HG03097 (cell line): Measurements from ENCODE around the gene THADA.
"Not testable (repeated sequence)": the region's sequence is repeated elsewhere in the genome, so short reads cannot be mapped to it uniquely, and the experiment has no call there.

Source experiments
- ATAC-seq: cut with Tn5 transposase; IDR thresholded peaks from one replicate; pipeline ENCODE4 v1.9.1; 2021; ENCODE audit not compliant: unreplicated experiment, low FRiP score

Gene THADA

DNA sequence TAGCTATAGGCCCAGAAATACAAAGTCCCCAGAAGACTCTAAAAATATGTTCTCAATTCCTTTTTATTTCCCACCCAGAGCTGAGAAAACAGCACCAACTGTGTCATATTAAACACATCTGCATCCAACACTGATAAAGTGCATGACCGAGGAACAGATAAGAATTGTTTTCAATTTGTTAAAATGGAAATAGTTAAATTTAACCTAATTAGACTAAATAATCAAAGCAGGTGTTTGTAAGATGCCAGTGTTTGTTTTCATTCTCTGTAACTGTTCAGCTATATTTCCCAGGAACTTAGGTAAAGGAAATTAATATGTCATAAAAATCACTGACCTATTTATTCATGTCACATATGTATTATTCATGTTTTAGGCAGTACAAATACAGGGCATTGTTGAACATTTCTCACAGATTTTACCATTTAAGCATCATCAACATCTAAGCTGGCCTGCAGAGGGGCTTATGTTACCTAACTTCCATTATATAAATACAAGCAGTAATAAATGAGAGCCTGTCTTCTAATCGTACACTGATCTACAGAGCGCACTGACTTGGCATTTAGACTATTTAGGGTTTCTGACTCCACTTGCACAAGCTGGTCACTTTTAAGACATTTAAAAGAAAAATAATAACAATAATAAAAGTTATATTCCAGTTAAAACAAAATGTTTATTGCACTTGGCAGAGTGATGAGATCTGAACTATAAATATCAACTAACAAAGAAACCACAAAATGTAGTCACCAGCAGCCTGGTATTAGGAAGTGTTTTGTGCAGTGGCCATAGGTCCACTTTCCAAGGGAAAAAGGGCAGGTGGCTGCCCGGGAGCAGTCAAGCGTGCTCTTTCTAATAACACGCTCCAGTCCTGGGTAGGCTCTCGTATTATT, 282.8 kb downstream of the THADA start:
- no peak for ATAC-seq

DNA sequence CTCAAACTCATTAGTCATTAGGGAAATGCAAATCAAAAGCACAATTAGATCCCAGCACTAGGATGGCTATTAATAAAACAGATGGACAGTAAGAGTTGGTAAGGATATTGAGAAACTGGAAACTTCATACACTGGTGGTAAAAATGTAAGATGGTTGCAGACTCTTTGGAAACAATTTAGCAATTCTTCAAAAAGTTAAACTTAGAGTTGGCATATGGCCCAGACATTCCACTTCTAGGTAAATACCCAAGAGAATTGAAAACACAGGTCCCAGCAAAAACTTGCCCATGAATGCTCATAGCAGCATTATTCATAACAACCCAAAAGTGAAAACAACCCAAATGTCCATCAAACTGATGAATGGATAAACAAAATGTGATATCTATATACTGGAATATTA, 284.6 kb downstream of the THADA start:
- no peak for ATAC-seq

DNA sequence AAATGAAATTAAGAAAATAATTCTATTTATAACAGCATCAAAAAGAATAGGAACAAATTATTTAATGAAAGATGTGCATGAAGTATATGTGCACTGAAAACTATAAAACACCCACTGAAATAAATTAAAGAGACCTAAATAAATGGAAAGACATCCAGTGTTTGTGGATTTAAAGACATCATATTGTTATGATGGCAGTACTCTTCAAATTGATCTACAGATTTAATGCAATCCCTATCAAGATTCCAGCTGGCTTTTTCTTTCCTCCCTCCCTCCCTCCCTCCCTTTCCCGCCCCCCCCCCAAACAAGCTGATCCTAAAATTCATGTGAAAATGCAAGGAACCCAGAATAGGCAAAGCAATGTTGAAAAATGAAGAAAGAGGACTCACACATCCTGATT, 285.9 kb downstream of the THADA start:
- ATAC-seq = no peak

GRCh38 chr2:43307973-43308372, 287.9 kb downstream of the THADA start:
- no peak for ATAC-seq

DNA sequence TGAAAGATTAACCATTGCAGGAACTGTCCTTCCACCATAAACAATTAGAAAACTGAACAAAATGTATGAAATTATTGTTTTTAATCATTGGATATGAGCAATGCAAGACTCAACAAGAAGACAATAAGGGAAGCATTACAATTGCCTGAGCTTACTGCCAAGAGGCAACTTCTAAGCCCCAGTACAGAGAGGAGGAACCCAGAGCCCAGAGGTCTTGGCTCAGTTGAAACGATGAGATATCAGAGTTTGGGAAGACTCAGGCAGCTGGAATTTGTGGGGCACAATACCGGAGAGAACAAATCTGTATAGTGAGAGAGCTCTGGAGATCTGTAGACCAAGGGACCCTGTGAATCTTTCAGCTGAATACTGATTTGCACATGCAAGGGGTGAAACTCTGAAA, 288.8 kb downstream of the THADA start:
- ATAC-seq = no peak

DNA sequence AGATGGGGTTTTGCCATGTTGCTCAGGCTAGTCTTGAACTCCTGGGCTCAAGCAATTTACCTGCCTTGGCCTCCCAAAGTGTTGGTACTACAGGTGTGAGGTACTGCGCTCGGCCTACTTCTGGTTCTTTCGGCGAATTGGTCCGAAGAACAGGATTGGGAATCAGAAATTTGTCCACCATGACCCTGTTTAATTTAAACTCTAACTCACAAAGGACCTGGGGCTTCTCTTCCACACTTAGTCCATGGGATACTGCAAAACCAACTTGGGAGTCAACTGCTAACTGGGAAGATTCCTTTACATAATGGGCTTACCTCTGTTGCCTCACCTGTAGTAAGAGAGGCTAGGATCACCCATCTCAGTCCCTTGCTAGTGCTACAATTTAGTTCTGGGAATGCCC, 289.6 kb downstream of the THADA start:
- ATAC-seq = no peak

GRCh38 chr2:43305517-43305916, 290.3 kb downstream of the THADA start:
- no peak for ATAC-seq

- no peak for ATAC-seq
Measured at GRCh38 chr2:43305012-43305411, 290.8 kb downstream of the THADA start.

- no peak for ATAC-seq
Measured at GRCh38 chr2:43303889-43304288, 291.9 kb downstream of the THADA start.

GRCh38 chr2:43302961-43303494, 292.8 kb downstream of the THADA start:
- no peak for ATAC-seq

DNA sequence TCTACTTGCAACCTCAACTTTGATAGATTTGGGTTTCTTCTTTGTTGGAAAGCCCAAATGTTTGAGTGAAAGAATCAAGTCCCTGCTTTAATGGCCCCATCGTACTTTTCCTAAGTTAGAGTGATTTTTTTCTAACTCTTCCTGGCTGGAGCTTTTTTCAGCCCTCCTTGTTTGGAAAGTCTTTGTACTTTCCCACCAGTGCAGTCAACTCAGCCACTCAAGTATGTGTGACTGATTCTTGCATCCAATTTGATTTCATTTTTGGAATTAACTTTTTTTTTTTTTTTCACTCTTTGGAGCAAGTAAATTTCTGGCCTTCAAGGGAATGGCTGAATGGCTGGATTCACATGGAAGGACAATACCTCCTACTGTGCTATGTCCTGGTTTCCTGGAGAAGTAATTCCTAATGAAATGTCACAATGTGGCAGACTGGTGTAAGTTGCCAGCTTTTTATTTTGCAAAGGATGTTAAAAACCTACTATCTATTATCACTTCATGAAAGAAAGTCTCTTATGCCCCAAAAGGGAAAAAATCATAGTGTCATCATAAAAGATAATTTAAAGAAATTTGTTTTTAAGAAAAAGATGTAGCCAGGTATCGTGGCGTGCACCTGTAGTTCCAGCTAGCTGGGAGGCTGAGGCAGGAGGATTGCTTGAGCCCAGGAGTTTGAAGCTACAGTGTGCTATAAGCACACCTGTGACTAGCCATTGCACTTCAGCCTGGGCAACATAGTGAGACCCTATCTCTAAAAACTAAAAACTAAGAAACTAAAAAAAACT, 293.5 kb downstream of the THADA start:
- no peak for ATAC-seq

DNA sequence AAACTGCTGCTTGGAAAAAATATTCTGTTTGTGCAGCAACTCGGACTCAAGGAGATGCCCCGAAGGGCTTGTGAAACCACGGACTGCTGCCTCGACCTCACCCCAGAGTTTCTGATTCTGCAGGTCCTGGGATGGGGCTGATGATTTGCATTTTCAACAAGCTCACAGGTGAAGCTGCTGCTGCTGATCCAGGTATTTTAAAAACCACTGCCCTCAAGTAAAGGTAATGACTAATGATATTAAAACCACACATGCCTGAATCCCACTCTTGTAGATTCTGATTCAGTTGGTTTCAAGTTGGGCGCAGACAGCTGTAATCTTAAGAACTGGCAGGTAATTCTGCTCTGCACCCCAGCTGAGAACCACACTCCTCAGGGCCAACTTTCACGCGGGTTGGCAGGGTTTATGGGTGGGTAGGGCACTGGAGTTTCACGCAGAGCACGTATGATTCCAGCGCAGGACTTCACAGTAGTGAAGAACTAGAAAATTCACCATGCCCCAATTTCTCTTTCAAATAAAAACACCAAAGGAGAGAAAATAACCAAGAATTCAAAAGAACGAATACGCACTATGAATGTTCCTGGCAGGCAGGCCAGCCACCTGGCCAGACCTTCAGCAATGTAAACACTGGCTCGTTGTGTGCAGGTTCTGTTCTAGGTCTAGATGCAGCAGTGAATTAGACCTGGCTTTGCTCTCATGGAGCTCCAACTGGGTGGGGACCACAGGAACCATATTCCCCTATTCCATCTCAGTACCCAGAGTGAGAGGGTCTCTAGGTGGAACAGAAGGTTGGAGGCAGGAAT, 294.9 kb downstream of the THADA start:
- no peak for ATAC-seq

- ATAC-seq = no peak
Measured at GRCh38 chr2:43300222-43300621, 295.6 kb downstream of the THADA start.

DNA sequence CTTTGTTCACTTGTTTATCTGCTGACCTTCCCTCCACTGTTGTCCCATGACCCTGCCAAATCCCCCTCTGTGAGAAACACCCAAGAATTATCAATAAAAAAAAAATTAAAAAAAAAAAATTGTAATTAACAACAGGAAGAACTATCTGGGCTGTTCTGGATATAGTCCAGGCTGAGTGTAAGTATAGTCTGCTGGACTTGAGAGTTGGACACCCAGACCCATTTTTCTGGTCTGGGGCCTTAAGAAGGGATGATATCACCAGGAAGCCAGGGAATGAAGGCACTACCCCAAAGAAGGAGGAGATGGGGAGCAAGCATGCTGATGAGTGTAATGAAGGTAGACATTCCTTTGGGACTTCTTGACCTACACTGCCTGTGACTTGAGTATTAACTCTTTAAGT, 297.3 kb downstream of the THADA start:
- ATAC-seq = no peak

- ATAC-seq = not testable (repeated sequence)
Measured at GRCh38 chr2:43297740-43298139, 298.1 kb downstream of the THADA start.

DNA sequence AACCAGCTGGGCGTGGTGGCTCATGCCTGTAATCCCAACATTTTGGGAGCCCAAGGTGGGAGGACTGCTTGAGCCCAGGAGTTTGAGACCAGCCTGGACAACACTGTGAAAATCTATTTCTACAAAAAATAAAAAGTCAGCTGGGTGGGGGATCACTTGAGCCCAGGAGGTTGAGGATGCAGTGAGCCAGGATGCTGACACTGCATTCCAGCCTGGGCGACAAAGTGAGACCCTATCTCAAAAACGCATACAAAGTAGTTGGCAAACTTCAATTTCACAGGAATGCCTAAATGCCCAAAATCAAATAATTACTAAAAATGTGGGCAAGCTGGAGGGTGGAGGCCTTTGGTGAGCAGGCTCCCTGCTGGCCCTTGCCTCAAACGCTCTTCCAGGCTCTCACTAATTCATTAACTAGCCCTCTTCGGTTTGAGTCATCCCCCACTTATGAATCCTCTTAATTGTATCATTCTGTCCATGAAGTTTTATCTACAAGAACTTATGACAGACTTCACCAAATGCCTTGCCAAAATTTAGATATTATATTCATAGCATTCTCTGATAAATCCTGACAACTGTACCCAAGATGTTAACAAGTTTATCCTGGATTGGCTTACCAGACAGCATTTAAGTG, 300.8 kb downstream of the THADA start:
- ATAC-seq = no peak

GRCh38 chr2:43293744-43294695, 301.8 kb downstream of the THADA start:
- ATAC-seq = peak; percentile 96

DNA sequence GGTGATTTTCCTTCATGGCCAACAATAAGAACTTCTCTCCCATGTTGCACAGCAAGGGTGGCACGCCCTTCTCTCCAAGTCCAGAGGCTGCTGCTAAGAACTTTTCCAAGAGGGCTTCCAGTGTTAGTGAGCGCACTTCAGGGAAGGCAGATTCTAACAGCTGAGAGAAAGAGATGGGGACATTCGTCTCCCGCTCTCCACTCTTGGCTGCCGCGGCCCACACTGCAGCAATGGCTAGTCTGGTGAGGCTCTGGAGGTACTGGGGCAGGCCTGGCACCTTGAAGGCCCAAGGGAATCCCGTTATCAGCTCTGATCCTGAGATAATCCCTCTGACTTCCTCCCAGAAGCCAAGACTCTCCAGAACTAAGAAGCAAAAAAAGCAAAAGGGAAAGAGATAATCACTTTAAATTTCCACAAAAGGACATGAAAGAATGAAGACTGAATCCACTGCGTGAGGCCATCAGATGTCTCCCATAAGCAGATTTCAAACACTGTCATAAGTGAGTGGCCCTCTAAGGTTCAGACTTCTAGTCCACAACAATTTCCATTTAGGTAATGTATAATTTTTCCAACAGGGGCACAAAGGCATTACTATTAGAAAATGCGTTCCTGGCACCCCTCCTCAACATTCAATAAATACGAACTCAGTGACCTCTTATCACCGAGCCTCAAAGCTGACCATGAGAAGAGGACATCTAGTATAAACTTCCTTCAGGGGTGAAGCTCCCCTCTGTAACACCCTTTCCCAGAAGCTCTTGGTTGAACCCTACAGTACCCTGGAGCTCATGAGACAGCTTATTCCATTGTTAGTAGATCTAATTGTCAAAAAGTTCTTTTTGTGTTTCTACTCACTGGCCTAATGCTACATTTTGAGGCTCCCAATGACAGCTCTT, 302.7 kb downstream of the THADA start:
- no peak for ATAC-seq
